Uterus (tissue), 4 donors: Measurements from ENCODE around the gene CBX2. TPM values are rescaled to one million over a fixed set of nuclear protein-coding genes. Genes with fewer than 3 reads are reported as not detected.

Experiments
- DNase-seq, 2 donors: peaks; one replicate each; pipeline ENCODE4 v3.0.0-alpha.2; 2019 to 2020
- H3K27ac ChIP-seq, 2 donors: fragments of 200-600 bp; sonication (generic); 1 replicate in 1 of 2; 2 replicates in 1 of 2; pipeline ENCODE4 v1.5.1; 2016 to 2018
- H3K27me3 ChIP-seq, 2 donors: fragments of 200-600 bp; sonication (generic); one replicate each; pipeline ENCODE4 v1.5.1; 2018 to 2019; ENCODE audit warnings: control low read depth in 1 of 2
- H3K36me3 ChIP-seq, 2 donors: fragments of 200-600 bp; sonication (generic); one replicate each; pipeline ENCODE4 v1.5.1; 2019; ENCODE audit warnings: control low read depth in 1 of 2
- H3K4me1 ChIP-seq, 2 donors: fragments of 200-600 bp; sonication (generic); one replicate each; pipeline ENCODE4 v1.5.1; 2018 to 2019; ENCODE audit warnings: control low read depth in 1 of 2
- H3K4me3 ChIP-seq, 2 donors: fragments of 200-600 bp; sonication (generic); 1 replicate in 1 of 2; 2 replicates in 1 of 2; pipeline ENCODE4 v1.5.1; 2018 to 2019; ENCODE audit warnings: mild to moderate bottlenecking in 1 of 2
- H3K9me3 ChIP-seq, 2 donors: fragments of 200-600 bp; sonication (generic); one replicate each; pipeline ENCODE4 v1.5.1; 2019; ENCODE audit warnings: control low read depth in 1 of 2
- POLR2A ChIP-seq, 2 donors: fragments of 450-650 bp; IDR thresholded peaks; one replicate each; pipeline ENCODE4 v1.6.1; 2016; ENCODE audit warnings: antibody characterized with exemption in 2 of 2, mild to moderate bottlenecking in 1 of 2, moderate library complexity in 1 of 2
- intact Hi-C: fragments of 100-400 bp; cut with DNase I; formaldehyde crosslinking; loops from one replicate; pipeline ENCODE4 v1.15.1; 2023; ENCODE audit warnings: low total_unique reads
- total RNA-seq, 4 donors: library from RNA; depleted of rRNA in 3 of 4; stranded (reverse); fragments of >200 nt in 3 of 4; gene quantifications; one replicate each; pipeline versions ENCODE4 v1.1.0 to v1.2.4, GENCODE V29; 2014 to 2023
- TF ChIP-seq, protein P1 (sequence below), 4 experiments: fragments of 200-600 bp in 2 of 4; fragments of 450-650 bp in 2 of 4; sonication (generic) in 2 of 4; IDR thresholded peaks; one replicate each; pipeline ENCODE4 v1.5.1; 2016 to 2019; ENCODE audit warnings: antibody characterized with exemption in 4 of 4, mild to moderate bottlenecking in 2 of 4, moderate library complexity in 1 of 4
- donor health status: DM: yes; HTN: yes; CAD: no.

CBX2 gene
- total RNA-seq, 4 donors from 2014 or later: 1.0 to 14.9 (median 4.6) TPM; not detected in 1

DNA sequence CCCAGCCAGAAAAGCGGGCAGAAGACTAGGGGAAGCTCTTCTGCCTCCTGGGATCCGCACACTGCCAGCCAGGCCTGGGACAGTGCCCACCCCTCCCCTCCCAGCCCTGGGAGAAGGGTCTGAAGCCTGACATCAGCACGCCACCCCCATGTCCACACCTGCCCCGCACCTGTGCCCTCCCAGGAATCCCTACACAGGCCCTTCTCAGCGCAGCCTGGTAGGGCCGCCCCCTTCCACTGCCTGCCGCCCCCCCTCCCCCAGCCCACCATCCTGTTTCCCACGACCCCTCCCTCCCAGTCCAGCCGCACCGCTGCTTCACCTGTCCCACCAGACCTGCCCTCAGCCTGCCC, 36.6 kb upstream of the CBX2 start:
- intact Hi-C loops: no loop called here
- H3K27me3 ChIP-seq: peaks cover 0 to 25% of the 10 kb centered on the region in 2 donors
- H3K4me1 ChIP-seq: peaks cover 0 to 8% of the 10 kb centered on the region in 2 donors
- TF ChIP-seq POLR2A (IDR thresholded peaks at IDR 0.05): no peak
- TF ChIP-seq, protein P1, sequence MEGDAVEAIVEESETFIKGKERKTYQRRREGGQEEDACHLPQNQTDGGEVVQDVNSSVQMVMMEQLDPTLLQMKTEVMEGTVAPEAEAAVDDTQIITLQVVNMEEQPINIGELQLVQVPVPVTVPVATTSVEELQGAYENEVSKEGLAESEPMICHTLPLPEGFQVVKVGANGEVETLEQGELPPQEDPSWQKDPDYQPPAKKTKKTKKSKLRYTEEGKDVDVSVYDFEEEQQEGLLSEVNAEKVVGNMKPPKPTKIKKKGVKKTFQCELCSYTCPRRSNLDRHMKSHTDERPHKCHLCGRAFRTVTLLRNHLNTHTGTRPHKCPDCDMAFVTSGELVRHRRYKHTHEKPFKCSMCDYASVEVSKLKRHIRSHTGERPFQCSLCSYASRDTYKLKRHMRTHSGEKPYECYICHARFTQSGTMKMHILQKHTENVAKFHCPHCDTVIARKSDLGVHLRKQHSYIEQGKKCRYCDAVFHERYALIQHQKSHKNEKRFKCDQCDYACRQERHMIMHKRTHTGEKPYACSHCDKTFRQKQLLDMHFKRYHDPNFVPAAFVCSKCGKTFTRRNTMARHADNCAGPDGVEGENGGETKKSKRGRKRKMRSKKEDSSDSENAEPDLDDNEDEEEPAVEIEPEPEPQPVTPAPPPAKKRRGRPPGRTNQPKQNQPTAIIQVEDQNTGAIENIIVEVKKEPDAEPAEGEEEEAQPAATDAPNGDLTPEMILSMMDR (IDR thresholded peaks at IDR 0.05): no peak
- no peak overlapping the region for H3K4me3 ChIP-seq
- no peak overlapping the region for H3K27ac ChIP-seq
- H3K9me3 ChIP-seq: no peaks in the 10 kb centered on the region
- no peak for DNase-seq
- no peaks in the 10 kb centered on the region for H3K36me3 ChIP-seq

DNA sequence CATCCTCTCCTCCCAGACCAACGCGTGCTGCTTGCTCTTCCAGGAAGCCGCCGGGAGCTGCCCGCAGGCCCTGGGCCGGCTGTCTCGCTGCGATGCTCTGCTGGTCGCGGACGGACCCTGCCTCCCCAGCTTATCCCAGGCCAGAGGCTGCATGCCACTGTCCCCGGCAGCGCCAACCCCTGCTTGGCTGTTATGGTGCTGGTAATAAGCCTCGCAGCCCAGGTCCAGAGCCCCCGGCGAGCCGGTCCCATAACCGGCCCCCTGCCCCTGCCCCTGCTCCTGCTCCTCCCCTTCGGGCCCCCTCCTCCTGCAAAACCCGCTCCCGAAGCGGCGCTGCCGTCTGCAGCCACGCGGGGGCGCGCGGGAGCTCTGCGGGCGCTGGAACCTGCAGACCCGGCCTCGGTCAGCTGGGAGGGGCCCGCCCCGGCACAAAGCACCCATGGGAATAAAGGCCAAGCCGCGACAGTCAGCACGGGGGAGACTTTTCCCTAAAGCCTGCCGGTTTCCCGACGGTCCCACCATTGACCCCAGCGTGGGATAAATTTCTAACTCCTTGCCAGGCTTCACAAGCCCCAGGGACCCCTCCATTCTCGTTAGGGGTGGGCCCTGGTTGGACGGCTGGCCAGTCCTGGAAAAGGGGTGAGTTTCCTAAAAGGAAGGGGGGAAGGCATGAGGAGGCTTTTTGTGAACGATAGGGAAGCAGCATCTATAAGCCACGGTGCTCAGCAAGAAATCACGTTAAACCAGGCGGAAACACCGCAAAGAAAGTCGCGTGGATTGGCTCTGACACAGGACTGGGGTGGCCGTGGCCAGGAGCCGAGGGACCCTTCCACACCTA, 36.0 kb upstream of the CBX2 start:
- no peak overlapping the region for H3K4me3 ChIP-seq
- peaks cover 0 to 8% of the 10 kb centered on the region in 2 donors for H3K4me1 ChIP-seq
- H3K27me3 ChIP-seq: peaks cover 1 to 30% of the 10 kb centered on the region in 2 donors
- TF ChIP-seq, protein P1 (IDR thresholded peaks at IDR 0.05): peak; percentile 74 to 93 (median 88)
- no peak for TF ChIP-seq POLR2A (IDR thresholded peaks at IDR 0.05)
- no peaks in the 10 kb centered on the region for H3K36me3 ChIP-seq
- H3K27ac ChIP-seq: no peak overlapping the region
- peak; percentile 48 to 70 for DNase-seq
- no peaks in the 10 kb centered on the region for H3K9me3 ChIP-seq
- intact Hi-C loops: no loop called here

DNA sequence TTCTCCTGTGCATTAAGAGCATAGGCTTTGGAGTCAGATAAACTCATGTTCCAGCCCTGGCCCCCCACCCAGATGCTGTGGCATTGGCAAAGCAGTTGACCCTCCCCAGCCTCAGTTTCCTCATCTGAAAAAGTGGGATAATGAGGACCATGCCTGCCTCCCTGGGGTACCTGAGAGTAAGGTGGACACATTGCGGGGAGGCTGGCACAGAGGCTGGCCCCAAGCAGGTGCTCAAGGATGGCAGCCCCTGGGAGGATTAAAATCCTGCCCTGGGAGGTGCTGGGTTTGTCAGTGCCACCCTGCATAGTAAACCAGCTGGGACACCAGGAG, 35.4 kb upstream of the CBX2 start:
- Histone ChIP-seq H3K27me3 (peaks cover 7 to 36% of the 10 kb centered on the region in 2 donors), H3K27ac (no peak overlapping the region), H3K9me3 (no peaks in the 10 kb centered on the region), H3K4me1 (peaks cover 0 to 12% of the 10 kb centered on the region in 2 donors), H3K4me3 (no peak overlapping the region), H3K36me3 (no peaks in the 10 kb centered on the region)
- TF ChIP-seq POLR2A (IDR thresholded peaks at IDR 0.05): no peak
- TF ChIP-seq, protein P1 (IDR thresholded peaks at IDR 0.05): no peak
- DNase-seq: no peak
- intact Hi-C loops: no loop called here

DNA sequence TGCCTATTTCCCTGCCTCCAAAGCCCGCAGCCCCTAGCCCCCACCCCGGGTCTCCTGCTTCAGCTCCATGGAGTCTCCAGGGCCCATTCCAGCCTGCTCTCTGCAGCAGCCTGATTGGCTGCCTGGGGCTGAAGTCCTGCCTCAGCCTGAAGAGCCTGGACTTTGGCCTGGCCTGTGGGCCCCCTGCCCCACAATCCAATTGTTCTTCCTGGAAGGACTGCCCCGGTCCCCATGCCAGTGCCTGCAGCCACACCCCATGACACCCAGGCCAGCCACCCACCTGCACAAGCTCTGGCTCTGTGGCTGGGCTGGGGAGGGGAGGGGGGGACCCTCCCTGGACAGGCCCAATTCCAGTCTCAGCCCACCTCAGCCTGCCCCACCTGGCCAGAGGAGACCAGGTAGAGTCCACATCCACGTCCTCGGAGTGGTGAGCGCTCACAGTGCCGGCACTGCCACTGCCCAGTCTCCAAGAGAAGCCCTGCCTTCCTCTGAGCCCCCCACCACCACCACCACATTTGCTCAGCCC, 34.9 kb upstream of the CBX2 start:
- H3K36me3 ChIP-seq: no peaks in the 10 kb centered on the region
- no peak for DNase-seq
- no peak overlapping the region for H3K4me3 ChIP-seq
- intact Hi-C loops: no loop called here
- H3K27me3 ChIP-seq: peaks cover 12 to 41% of the 10 kb centered on the region in 2 donors
- H3K9me3 ChIP-seq: no peaks in the 10 kb centered on the region
- no peak for TF ChIP-seq POLR2A (IDR thresholded peaks at IDR 0.05)
- TF ChIP-seq, protein P1 (IDR thresholded peaks at IDR 0.05): no peak
- peaks cover 0 to 17% of the 10 kb centered on the region in 2 donors for H3K4me1 ChIP-seq
- no peak overlapping the region for H3K27ac ChIP-seq

DNA sequence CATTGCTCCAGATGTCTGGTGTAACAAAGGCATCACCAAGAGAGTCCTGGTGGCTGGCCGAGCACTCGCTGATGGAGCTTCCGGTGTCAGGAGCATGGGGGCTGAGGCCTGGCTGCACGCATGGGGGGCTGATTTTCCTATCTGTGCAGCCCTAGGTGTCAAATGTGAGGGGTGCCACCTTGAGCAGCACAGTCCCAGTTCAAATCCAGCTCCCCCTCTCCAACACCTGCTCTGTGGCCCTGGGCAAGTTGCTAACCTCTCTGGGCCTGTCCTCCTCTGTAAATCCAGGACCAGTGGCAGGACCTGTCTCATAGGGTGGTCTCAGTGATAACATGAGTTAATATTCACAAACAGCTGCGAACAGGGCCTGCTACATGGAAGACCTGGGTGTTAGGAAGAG, 34.3 kb upstream of the CBX2 start:
- H3K9me3 ChIP-seq: no peaks in the 10 kb centered on the region
- H3K27ac ChIP-seq: no peak overlapping the region
- no peaks in the 10 kb centered on the region for H3K36me3 ChIP-seq
- peaks cover 17 to 45% of the 10 kb centered on the region in 2 donors for H3K27me3 ChIP-seq
- no peak overlapping the region for H3K4me3 ChIP-seq
- DNase-seq: no peak
- peaks cover 0 to 22% of the 10 kb centered on the region in 2 donors for H3K4me1 ChIP-seq
- TF ChIP-seq POLR2A (IDR thresholded peaks at IDR 0.05): no peak
- TF ChIP-seq, protein P1 (IDR thresholded peaks at IDR 0.05): no peak
- intact Hi-C loops: no loop called here
